Measurements from ENCODE around the gene CD99L2. TPM values are rescaled to one million over a fixed set of nuclear protein-coding genes. Genes with fewer than 3 reads are reported as not detected.

The CD99L2 gene
- total RNA-seq, 1 experiment from 2014 or later, result 9.4 TPM

DNA sequence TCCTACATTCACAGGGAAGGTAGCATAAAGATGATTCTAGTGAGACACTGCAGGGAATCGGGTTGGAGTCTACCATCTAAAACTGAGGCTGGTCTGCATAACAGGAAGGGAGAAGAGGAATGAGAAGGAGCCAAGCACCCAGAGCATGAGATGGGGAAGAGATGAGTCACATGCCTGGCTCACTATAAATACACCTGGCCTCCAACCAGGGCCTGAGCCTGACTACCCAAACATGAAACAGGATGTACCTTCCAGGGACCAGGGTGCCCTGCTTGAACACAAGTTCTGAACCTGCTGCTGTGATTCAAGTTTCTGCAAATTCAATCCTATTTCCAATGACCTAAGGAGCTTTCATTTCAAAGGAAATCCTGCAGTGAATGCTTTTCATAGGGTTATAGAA, 24.9 kb downstream of the CD99L2 start:
- peaks cover 17% of the 10 kb centered on the region for H3K9me3 Mint-ChIP-seq
- ATAC-seq (peak; percentile 43; the same call in 1 of the 2 replicates), DNase-seq (ENCODE audit: low spot score) (no peak)

GRCh38 chrX:150872773-150873336, 25.6 kb downstream of the CD99L2 start:
- H3K36me3 Mint-ChIP-seq, result peaks cover 18% of the 10 kb centered on the region
- H3K27ac Mint-ChIP-seq, result no peak overlapping the region
- no peaks in the 10 kb centered on the region; the same call in 1 of the 2 replicates for H3K27me3 Mint-ChIP-seq (ENCODE audit: low read depth)
- DNase-seq (ENCODE audit: low spot score) (no peak), ATAC-seq (no peak)
- H3K9me3 Mint-ChIP-seq, result peaks cover 17% of the 10 kb centered on the region
- H3K4me3 Mint-ChIP-seq, result no peak overlapping the region
- CTCF ChIA-PET, result no interaction called here
- peaks cover 49% of the 10 kb centered on the region for H3K4me1 Mint-ChIP-seq
- POLR2A ChIA-PET, result no interaction called here
- no peak for TF ChIP-seq RELA (CRISPR knock-in tag; IDR thresholded peaks at IDR 0.05; ENCODE audit: borderline replicate concordance)
- TF ChIP-seq NFE2L1 (CRISPR knock-in tag; IDR thresholded peaks at IDR 0.05), result no peak
- TF ChIP-seq, protein P1, sequence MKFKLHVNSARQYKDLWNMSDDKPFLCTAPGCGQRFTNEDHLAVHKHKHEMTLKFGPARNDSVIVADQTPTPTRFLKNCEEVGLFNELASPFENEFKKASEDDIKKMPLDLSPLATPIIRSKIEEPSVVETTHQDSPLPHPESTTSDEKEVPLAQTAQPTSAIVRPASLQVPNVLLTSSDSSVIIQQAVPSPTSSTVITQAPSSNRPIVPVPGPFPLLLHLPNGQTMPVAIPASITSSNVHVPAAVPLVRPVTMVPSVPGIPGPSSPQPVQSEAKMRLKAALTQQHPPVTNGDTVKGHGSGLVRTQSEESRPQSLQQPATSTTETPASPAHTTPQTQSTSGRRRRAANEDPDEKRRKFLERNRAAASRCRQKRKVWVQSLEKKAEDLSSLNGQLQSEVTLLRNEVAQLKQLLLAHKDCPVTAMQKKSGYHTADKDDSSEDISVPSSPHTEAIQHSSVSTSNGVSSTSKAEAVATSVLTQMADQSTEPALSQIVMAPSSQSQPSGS (CRISPR knock-in tag; IDR thresholded peaks at IDR 0.05; ENCODE audit: borderline replicate concordance, low read depth), result no peak
- no peak for TF ChIP-seq ZNF317 (CRISPR knock-in tag; IDR thresholded peaks at IDR 0.05; ENCODE audit: borderline replicate concordance, low read depth)
- TF ChIP-seq, protein P2, sequence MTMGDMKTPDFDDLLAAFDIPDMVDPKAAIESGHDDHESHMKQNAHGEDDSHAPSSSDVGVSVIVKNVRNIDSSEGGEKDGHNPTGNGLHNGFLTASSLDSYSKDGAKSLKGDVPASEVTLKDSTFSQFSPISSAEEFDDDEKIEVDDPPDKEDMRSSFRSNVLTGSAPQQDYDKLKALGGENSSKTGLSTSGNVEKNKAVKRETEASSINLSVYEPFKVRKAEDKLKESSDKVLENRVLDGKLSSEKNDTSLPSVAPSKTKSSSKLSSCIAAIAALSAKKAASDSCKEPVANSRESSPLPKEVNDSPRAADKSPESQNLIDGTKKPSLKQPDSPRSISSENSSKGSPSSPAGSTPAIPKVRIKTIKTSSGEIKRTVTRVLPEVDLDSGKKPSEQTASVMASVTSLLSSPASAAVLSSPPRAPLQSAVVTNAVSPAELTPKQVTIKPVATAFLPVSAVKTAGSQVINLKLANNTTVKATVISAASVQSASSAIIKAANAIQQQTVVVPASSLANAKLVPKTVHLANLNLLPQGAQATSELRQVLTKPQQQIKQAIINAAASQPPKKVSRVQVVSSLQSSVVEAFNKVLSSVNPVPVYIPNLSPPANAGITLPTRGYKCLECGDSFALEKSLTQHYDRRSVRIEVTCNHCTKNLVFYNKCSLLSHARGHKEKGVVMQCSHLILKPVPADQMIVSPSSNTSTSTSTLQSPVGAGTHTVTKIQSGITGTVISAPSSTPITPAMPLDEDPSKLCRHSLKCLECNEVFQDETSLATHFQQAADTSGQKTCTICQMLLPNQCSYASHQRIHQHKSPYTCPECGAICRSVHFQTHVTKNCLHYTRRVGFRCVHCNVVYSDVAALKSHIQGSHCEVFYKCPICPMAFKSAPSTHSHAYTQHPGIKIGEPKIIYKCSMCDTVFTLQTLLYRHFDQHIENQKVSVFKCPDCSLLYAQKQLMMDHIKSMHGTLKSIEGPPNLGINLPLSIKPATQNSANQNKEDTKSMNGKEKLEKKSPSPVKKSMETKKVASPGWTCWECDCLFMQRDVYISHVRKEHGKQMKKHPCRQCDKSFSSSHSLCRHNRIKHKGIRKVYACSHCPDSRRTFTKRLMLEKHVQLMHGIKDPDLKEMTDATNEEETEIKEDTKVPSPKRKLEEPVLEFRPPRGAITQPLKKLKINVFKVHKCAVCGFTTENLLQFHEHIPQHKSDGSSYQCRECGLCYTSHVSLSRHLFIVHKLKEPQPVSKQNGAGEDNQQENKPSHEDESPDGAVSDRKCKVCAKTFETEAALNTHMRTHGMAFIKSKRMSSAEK (CRISPR knock-in tag; IDR thresholded peaks at IDR 0.05; ENCODE audit: borderline replicate concordance), result no peak
- TF ChIP-seq ZNF138 (CRISPR knock-in tag; conservative IDR thresholded peaks at IDR 0.05), result no peak
- no peak for TF ChIP-seq RORB (CRISPR knock-in tag; IDR thresholded peaks at IDR 0.05)
- TF ChIP-seq ATF3 (CRISPR knock-in tag; conservative IDR thresholded peaks at IDR 0.05), result no peak
- TF ChIP-seq E2F4 (CRISPR knock-in tag; IDR thresholded peaks at IDR 0.05; ENCODE audit: borderline replicate concordance, low read depth), result no peak
- TF ChIP-seq PRRX2 (CRISPR knock-in tag; IDR thresholded peaks at IDR 0.05), result no peak
- TF ChIP-seq ZNF416 (CRISPR knock-in tag; IDR thresholded peaks at IDR 0.05), result no peak
- no peak for TF ChIP-seq TEAD4 (CRISPR knock-in tag; IDR thresholded peaks at IDR 0.05)
- TF ChIP-seq FOXJ3 (CRISPR knock-in tag; IDR thresholded peaks at IDR 0.05; ENCODE audit: borderline replicate concordance), result no peak
- TF ChIP-seq ATF1 (CRISPR knock-in tag; IDR thresholded peaks at IDR 0.05), result no peak
- no peak for TF ChIP-seq ZNF671 (CRISPR knock-in tag; IDR thresholded peaks at IDR 0.05)
- no peak for TF ChIP-seq ARID4B (CRISPR knock-in tag; IDR thresholded peaks at IDR 0.05; ENCODE audit: borderline replicate concordance)
- no peak for TF ChIP-seq STAT6 (CRISPR knock-in tag; conservative IDR thresholded peaks at IDR 0.05; ENCODE audit: low read depth)
- TF ChIP-seq KAT7 (CRISPR knock-in tag; IDR thresholded peaks at IDR 0.05; ENCODE audit: borderline replicate concordance), result no peak

More for the DNA sequence above, 24.9 kb downstream of the CD99L2 start:
- ChIA-PET CTCF (no interaction called here), POLR2A (no interaction called here)
- Mint-ChIP-seq H3K27ac (peak overlapping the region; percentile 66; the same call in 1 of the 2 replicates), H3K4me1 (peaks cover 49% of the 10 kb centered on the region), H3K27me3 (ENCODE audit: low read depth) (no peaks in the 10 kb centered on the region; the same call in 1 of the 2 replicates), H3K36me3 (peaks cover 18% of the 10 kb centered on the region), H3K4me3 (no peak overlapping the region)
- TF ChIP-seq MXD4 (CRISPR knock-in tag; IDR thresholded peaks at IDR 0.05; ENCODE audit: borderline replicate concordance), result no peak
- TF ChIP-seq ZNF416 (CRISPR knock-in tag; IDR thresholded peaks at IDR 0.05), result no peak
- TF ChIP-seq CREM (CRISPR knock-in tag; IDR thresholded peaks at IDR 0.05), result no peak
- no peak for TF ChIP-seq NR2C2 (CRISPR knock-in tag; IDR thresholded peaks at IDR 0.05)
